Activated CD4-positive, alpha-beta T cell treated with anti-CD3 and anti-CD28 coated beads, Interleukin-2, Interleukin-6, amounts not matched to agents 100 ng/mL and 50 ng/mL, durations not matched to agents 16 hours and 8 hours (primary cell): ENCODE data around the gene TOP2A.

ENCODE experiments used
- DNase-seq: peaks from one replicate; pipeline ENCODE4 v3.0.0-alpha.2; 2020

The TOP2A gene

DNA sequence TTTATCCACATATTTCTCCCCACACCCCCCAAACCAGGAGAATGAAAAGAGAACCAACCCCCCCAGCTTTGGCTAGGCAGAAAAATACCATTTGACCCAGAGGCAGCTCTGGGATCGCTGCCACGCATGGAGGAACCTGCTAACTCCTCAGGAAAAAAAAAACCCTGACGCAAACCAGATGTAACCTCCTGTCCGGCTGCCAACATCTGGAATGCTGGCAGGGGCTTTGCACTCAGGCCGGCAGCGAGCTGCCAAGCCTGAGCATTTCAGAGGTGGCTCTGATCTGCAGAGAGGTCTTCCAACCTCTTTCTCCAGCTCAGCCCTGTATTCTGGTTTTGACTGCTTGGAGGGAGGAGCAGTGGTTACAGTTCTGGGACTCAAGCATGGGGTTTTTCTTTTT lies 33.7 kb upstream of the TOP2A start:
- DNase-seq = no peak

DNA sequence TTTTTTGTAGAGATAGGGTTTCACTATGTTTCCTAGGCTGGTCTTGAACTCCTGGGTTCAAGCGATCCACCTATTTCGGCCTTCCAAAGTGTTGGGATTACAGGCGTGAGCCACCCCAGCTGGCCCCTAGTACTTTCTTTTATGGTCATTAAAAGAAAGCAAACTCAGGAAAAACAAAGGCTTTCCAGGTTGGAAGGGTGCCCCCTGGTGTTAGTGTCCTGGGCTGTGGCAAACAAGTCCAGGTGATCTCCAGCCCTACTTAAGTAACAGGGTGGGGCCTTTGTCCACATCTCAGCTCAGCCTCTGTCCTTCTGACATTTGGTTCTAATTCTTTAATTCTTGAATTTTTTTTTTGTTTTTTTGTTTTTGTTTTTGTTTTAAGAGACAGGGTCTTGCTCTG lies 32.5 kb upstream of the TOP2A start:
- peak; percentile 48 for DNase-seq

DNA sequence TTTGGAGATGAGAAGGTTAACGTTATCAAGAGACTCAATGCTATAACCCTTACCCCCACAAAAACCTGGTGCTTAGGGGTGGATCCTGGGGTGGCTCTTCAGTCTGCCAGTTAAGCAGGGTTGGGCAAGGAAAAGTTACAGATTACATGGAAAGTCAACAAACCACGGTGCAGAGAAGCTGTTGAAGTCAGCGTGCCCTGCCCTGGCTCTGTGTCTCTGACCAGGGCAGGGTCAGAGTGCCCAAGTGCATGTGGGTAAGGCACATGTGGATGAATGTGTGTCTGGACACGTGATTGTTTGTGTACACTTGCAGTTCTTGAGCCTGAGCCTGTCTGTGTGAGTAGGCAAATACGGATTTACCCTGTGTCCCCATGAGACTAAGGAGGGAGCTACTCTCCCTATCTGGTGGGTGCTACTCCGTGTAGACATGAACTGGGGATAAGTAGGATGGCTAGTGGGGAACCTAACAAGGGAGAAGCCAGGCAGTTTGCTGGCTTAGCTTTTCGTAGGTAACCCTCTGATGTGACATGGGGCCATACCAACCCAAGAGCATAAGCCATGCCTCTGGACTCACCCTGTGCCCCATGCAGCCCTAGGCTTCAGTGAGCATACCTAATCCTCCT lies 31.1 kb upstream of the TOP2A start:
- DNase-seq = no peak

DNA sequence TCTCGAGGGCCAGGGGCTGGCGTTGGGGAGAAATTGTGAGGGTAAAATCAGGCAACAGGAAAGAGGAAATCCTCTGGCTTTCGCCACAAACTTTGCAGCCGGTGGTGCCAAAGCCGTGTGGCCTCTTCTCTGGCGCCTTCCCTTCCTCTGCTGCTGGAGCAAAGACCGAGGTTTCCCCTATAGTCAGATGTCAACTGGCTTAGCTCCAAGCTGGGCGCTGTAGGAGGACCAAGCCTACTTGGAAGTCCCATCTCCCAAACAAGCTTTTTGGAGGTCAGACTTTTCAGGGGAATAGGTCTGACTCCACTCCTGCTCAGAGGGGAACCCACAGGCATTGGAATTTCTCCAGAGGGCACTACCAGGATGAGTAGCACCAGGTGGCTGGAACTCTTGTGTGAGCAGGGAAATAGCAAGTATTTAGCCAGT lies 30.5 kb upstream of the TOP2A start:
- no peak for DNase-seq

DNA sequence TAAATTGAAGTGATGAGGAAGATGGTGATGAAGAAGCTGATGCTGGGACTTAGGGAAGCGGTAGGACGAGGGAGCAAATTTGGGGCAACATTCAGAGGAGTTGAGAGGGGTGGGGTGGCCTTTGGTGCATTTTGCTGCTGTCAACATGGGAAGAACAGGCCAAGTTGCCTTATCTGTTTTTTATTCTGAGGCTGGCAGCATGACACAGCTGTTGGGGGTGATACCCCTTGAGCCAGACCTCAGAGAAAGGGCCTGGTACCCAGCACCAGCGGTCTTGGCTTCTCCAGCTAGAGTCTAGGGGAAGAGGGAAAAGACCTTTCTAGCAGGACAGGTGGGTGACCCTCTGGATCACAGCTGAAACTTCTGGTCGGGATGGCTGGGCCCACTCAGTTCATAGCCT lies 30.1 kb upstream of the TOP2A start:
- DNase-seq = no peak

DNA sequence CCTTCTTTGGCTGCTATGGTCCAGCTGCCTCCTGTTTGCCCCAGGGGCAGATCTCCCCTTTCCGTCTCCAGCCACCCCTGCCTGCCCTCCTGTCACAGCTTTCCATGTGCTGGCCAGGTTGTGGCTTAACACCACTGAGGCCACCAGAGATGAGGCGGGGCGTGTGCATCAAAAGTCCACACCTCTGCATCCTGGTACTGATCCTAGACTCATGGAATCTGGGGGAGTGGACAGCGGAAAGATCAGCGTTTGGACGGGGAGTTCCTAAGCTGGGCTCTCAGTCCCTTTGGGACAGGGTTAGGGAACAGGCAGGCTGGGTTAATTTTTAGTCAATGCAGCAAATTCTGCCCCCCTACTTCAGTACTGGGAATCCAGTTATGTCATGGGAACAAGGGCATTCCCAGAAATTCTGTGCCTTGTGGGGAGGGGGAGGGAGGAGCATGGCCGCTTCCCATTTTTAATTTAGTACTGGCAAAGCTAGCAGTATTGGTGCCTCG lies 29.5 kb upstream of the TOP2A start:
- no peak for DNase-seq

DNA sequence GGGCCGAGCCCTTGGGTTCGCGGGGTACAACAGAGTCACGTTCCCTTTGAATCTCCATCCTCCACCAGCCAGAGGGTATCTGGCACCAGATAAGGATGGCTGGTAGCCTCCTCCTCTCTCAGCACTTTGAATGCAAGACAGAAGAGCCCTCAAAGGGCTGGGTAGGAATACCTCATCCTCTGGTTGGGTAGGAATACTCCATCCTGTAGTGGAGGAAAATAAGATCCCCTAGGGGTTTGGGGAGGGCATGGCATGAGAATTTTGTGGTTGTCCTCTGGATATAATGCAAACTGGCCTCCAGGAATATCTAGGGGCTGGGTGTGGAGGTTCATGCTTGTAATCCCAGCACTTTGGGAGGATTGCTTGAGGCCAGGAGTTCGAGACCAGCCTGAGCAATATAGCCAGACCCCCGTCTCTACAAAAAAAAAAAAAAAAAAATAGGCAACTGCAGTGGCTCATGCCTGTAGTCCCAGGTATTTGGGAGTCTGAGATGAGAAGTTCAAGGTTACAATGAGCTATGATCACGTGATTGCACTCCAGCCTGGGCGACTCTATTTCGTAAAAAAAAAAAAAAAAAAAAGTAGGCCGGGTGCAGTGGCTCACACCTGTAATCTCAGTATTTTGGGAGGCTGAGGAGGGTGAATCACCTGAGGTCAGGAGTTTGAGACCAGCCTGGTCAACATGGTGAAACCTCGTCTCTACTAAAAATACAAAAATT lies 28.2 kb upstream of the TOP2A start:
- no peak for DNase-seq

DNA sequence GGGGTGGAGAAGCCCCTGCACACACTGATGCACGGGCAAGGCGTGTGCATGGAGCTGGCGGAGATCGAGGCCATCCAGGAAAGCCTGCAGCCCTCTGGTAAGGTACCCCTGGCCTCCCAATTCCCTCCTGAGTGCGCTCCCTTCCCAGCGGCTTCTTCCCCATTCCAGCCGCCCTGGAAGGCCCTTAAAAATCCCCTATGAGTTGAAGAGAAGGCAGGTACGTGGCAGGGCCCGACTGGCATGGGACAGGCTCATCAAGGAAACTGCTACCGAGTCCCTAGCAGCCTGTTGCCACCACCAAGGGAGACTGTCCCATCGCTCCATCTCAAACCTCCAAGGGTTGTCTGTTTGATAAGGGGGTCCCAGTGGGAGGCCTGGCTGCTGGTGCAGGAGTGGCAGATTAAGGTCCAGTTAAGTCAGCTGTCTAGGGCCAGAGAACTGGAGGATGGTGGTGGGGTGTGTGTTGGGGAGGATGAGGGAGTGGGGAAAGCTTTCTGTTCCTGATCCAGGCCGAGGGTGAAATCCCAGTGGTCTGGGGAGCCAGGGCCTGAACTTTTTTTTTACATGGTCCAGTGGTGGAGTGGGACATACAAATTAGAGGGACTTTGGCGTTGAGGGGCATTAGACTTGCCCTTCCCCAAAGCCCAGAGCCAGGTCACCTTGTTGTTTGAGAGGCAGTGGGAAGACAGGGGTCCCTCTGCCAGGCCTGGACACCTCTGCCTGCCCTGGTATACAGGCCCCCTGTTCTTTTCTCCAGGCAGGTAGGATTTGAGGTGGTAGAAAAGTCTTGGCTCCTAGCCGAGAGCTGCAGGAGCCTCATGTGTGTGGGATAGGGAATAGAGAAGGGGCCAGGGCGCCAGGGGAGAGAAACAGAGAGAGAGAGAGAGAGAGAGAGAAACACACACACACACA lies 26.5 kb upstream of the TOP2A start:
- no peak for DNase-seq

DNA sequence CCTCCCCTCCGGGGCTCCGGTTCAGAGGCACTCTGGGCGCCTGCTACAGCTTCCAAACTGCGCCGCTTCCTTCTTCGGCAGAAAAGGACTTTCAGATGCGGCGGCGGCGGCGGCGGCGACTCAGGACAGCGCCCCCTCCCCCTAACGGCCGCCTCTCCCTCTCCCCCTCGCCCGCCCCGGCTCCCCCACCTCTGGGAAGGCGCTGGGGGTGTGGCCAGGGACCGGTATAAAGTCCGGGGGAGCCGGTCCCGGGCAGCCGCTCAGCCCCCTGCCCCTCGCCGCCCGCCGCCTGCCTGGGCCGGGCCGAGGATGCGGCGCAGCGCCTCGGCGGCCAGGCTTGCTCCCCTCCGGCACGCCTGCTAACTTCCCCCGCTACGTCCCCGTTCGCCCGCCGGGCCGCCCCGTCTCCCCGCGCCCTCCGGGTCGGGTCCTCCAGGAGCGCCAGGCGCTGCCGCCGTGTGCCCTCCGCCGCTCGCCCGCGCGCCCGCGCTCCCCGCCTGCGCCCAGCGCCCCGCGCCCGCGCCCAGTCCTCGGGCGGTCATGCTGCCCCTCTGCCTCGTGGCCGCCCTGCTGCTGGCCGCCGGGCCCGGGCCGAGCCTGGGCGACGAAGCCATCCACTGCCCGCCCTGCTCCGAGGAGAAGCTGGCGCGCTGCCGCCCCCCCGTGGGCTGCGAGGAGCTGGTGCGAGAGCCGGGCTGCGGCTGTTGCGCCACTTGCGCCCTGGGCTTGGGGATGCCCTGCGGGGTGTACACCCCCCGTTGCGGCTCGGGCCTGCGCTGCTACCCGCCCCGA lies 25.7 kb upstream of the TOP2A start, which contains the start of gene IGFBP4:
IGFBP4 (plus strand) TSS at position 255 of the 792 bp plus-strand sequence; CDS start at position 541, 286 bp downstream.
- DNase-seq = peak; percentile 82

DNA sequence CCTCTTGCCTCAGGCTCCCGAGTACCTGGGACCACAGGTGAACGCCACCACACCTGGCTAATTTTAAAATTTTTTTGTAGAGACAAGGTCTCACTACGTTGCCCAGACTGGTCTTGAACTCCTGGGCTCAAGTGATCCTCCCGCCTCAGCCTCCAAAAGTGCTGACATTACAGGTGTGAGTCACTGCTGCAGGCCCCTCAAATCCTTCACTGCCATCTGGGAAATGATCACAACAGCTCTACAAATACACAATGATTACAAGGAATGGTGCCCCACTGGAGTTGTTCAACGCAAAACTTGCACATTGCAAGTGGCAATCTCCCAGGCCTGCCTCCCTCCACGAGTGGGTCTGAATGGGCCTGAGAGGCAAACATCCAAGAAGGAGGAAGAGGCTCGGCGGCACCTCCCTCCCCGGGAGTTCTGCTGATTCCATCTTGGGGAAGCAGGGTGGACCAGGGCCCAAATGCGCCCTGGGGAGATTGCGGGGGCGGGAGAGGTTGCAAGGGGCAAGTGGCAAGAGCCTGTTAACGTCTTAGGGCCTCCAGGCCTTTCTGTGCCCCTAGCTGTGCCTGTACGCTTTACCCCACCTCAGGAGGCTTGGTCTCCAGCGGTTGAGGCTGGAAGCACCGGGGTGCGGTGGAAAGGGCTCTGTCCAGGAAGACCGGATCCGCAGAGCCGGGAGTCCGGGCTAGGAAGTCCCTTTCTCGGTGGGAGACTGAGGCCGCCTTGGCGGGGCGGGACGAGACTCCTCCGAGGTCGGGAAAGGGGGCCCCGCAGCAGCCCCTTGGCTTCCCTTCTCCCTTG lies 24.9 kb upstream of the TOP2A start:
- no peak for DNase-seq

DNA sequence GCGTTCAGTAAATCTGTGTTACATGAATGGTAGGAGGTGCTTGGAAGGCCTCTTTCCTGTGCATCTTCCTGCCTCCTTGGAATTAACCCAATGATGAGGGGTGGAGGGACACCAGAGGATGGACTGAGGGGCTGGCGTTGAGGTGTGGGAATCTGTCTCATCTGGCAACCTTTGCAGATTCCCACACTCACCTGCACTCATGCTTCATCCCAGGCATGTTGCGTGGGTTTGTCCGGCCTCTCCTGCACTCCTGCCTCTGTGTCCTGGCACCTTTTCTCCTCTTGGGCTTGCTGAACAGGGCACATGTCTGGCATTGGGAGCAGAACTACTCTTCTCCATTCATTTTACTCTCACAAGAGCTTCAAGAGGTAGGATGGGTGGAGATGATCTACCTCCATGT lies 22.5 kb upstream of the TOP2A start:
- DNase-seq = no peak

DNA sequence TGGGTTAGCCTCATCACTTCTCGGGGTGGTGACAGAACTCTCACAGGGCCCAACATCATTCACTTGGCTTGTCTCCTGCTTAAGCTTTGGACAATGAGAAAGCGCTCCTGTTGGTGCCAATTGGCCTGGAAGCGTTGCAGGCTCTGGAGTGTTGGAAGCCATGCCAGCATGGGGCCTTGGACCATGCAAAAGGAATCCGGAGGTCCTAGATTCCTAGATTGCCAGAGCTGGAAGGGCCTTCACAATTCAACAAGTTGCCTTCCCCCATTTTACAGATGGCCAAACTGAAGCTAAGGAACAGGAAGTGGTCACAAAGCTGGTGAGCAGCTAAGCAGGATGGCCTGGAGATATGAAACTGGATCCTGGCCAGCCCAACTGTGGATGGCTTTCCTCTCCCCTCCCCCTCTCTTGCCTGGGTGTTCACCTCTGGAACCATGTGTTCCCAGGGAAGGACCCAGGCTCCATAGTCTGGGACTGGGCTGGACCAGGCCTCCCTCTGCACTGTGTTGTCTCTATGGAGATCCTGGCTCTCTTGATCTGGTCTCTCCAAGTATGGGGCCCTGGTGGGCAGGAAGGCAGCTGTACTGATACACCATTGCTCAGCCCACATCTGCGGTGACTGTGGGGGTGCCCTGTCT lies 19.5 kb upstream of the TOP2A start:
- no peak for DNase-seq

DNA sequence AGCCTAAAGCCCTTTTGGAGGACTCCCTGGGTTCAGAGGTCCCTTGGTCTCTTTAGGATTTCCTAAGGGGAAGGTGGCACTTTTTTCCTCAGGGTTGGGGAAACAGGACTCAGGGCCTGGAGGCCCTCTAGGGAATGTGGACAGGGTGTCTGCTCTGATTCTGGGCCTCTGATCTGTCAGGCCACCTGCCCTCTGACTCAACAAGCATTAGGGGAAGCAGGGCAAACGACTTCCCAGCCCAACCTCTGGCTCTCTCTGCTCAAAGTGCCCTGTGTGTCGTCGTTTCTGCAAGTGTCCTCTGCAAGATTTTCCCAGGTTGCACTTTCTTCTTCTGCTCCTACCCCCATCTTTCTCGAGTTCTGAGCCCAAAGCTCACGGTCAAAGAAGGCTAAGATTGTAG lies 18.9 kb upstream of the TOP2A start:
- no peak for DNase-seq

DNA sequence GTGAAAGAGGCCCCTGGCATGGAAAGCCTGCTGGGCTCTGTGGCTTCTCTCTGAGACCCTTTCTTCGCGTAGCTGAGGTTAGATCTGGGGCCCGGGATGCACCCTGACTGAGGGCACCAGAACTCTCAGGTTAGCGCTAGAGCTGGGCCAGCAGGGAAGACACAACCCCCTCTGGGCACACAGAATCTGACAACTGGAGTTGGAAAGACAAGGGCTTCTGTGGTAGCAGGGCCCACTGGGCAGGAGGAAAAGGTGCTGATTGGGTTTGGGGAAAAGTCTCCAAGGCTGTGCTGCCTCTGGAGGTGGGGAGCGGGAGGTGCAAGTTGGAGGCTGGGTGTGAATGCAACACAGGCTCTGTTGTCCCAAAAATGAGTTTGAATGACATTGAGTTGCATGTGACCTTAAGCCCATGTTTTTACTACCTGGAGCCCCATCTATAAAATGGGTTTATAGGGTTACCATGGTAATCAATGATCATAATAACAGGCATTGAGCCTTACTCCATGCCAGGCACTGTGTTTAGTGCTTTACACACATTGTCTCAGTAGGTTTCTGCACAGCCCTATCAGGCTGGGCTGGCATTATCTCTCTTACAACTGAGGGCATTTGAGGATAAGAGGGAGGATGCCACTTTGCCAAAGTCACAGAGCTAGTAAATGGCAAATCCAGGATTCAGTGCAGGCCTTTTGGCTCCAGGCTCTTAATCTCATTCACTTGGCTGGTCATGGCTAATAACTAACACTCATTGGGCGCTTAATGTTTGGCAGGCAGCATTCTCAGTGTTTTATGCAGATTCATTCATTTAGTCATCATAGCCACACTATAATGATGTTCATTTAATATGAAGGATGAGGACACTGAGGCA lies 16.1 kb upstream of the TOP2A start:
- peak; percentile 45 for DNase-seq

DNA sequence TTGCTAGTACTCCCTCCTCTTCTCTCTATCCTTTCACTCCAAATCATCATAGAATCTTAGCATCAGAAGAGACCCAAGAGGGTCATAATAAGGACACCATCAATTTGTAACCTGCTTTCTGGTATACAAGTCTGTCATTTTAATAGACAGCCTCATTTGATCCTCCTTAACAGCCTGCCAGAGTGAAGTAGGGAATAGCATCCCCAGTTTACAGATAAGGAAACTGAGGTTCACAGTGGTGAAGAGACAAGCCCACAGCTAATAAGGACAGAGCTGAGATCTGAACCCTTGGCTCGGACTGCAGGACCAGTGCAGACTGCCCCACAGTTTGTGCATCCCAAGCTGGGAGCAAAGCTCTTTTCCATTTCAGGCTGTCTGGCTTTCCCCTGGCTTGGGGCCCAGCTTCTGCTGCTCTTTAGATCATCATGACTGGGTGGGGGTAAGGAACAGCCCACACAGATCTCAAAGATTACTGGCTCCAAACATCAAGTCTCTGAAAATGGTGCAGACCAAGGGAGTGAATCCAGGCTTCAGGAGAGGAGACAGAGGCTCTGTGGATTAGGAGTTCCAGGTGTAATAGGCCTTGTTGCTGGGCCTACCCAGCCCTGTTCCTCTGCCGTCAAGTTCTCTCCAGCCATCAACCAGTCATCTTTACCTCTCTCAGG lies 15.3 kb upstream of the TOP2A start:
- no peak for DNase-seq

DNA sequence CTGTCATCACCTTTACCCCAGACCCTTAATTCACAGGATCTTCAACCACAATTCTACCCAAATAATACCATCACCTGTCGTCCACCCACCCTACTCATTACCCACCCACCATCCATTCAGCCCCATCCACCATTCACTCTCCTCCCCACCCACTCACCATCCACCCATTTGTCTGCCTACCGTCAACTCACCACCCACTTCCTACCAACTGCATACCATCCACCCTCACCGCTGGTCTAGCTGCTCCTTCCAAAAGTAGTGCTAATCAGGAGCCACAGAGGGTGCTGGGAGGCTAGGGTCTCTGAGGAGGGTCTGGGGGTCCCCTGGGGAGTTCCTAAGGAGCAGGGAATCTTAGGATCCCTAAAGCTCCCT lies 13.5 kb upstream of the TOP2A start:
- no peak for DNase-seq

DNA sequence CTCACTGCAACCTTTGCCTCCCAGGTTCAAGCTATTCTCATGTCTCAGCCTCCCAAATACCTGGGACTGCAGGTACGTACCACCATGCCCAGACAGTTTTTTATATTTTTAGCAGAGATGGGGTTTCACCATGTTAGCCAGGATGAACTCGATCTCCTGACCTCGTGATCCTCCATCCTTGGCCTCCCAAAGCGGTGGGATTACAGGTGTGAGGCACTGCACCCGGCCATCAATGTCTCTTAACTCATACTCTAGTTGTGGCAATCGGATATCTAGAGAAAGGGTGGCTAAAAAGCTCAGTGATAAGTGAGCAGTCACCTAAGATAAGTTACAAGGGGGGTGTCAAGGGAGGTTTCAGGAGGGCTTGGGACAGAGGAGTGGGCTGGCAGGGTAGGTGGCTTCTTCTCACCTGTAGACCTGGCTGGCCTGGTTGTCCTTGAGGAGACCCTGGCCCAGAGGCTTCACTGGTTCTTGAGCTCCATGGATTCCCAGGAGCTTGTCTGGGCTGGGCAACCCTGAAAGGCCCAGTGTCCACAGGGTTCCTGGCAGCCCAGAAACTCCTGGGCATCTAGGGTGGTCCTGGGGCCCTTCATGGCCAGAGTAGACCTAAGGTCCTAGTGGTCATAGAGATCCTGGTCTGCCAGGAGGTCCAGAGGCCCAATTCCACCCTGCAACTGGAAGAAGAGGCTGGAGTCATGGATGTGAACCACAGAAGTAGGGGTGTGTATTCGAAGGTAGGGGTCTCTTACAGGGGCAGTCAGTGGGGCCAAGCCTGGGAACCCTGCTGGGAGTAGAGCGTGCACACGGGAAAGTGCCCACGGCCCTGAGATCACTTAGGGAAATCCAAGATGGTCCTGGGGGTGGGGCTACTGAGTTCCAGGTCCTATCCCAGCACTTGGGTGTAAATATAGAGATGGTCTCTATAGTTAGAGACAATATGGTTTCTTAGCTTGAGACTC lies 12.9 kb upstream of the TOP2A start:
- DNase-seq = no peak

DNA sequence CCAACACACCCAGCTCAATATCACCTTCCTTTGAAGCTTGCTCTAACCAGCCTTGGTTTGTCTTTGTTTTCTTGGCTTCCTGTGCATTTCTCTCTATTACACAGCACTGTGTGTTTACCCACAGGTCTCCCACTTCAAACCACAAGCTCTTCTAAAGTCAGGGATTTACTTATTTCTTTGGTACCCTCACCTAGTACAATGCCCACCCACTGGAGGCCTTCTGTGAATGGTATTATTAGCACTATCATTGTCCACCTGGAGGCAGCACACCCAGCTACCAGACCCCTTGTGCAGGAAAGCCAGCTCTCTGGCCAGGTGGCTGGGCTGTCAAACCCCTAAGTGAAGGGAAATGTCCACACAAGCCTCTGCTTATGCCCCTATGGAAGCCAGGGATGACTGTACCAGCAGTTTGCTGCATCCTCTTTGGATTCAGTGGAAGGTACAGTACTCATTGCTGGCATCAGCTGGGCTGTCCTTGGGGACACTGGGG lies 9.4 kb upstream of the TOP2A start:
- peak; percentile 75 for DNase-seq
